HepG2 (cell line): ENCODE results near the gene TXNL4A. TPM values are rescaled to one million over a fixed set of nuclear protein-coding genes. Genes with fewer than 3 reads are reported as not detected.
A peak's percentile ranks its signal among the peaks of the same experiment; 100 is the strongest.

Experiments
- AKAP8 ChIP-seq: sonication (generic); formaldehyde crosslinking; IDR thresholded peaks from 2 replicates; pipeline ENCODE4 v1.5.1; 2020; ENCODE audit warnings: mild to moderate bottlenecking, missing genetic modification reagents
- CCDC6 ChIP-seq: sonication (generic); formaldehyde crosslinking; IDR thresholded peaks from 2 replicates; pipeline ENCODE4 v1.8.1; 2022; ENCODE audit warnings: mild to moderate bottlenecking, missing genetic modification reagents, moderate library complexity
- EED ChIP-seq: sonication (generic); formaldehyde crosslinking; IDR thresholded peaks from 2 replicates; pipeline ENCODE4 v1.5.0; 2020; ENCODE audit warnings: mild to moderate bottlenecking, missing genetic modification reagents
- HMG20B ChIP-seq: conservative IDR thresholded peaks from 2 replicates; pipeline ENCODE4 v1.6.1; 2016; ENCODE audit warnings: missing genetic modification reagents, missing compliant biosample characterization
- HNF1B ChIP-seq: sonication (generic); formaldehyde crosslinking; IDR thresholded peaks from 2 replicates; pipeline ENCODE4 v1.5.1; 2020; ENCODE audit warnings: mild to moderate bottlenecking, moderate library complexity, missing genetic modification reagents
- HOXA5 ChIP-seq: sonication (generic); formaldehyde crosslinking; IDR thresholded peaks from 2 replicates; pipeline ENCODE4 v1.4.0; 2020; ENCODE audit warnings: missing genetic modification reagents
- IKZF4 ChIP-seq: sonication (generic); formaldehyde crosslinking; IDR thresholded peaks from 2 replicates; pipeline ENCODE4 v1.5.1; 2020; ENCODE audit warnings: borderline replicate concordance, mild to moderate bottlenecking, low read depth, missing genetic modification reagents; ENCODE audit errors: not compliant biosample characterization
- KAT8 ChIP-seq: IDR thresholded peaks from 2 replicates; pipeline ENCODE4 v1.6.1; 2016; ENCODE audit warnings: missing genetic modification reagents, missing compliant biosample characterization
- MLX ChIP-seq: IDR thresholded peaks from 2 replicates; pipeline ENCODE4 v1.6.1; 2016
- MNT ChIP-seq: fragments of 450-650 bp; IDR thresholded peaks from 2 replicates; pipeline ENCODE4 v1.6.1; 2016
- PPARG ChIP-seq: conservative IDR thresholded peaks from 2 replicates; pipeline ENCODE4 v1.6.1; 2016; ENCODE audit warnings: missing biosample characterization, missing genetic modification reagents
- RARG ChIP-seq: sonication (generic); formaldehyde crosslinking; IDR thresholded peaks from 2 replicates; pipeline ENCODE4 v1.4.0; 2020; ENCODE audit warnings: low read depth, mild to moderate bottlenecking, missing genetic modification reagents
- REL ChIP-seq: sonication (generic); formaldehyde crosslinking; conservative IDR thresholded peaks from 2 replicates; pipeline ENCODE4 v1.8.0; 2022; ENCODE audit warnings: mild to moderate bottlenecking, missing genetic modification reagents, moderate library complexity
- RNF2 ChIP-seq: fragments of 450-650 bp; conservative IDR thresholded peaks from 2 replicates; pipeline ENCODE4 v1.6.1; 2016; ENCODE audit warnings: low read depth
- SCMH1 ChIP-seq: sonication (generic); formaldehyde crosslinking; IDR thresholded peaks from 2 replicates; pipeline ENCODE4 v1.9.0; 2021; ENCODE audit warnings: missing genetic modification reagents, mild to moderate bottlenecking, borderline replicate concordance
- TP53 ChIP-seq: sonication (generic); formaldehyde crosslinking; conservative IDR thresholded peaks from 2 replicates; pipeline ENCODE4 v1.4.0; 2020; ENCODE audit warnings: missing genetic modification reagents
- U2AF1 ChIP-seq: fragments of 200-400 bp; formaldehyde crosslinking; optimal IDR thresholded peaks from 2 replicates; pipeline ENCODE3; 2017; ENCODE audit warnings: mild to moderate bottlenecking, low read depth, low read length
- ZFP37 ChIP-seq: sonication (generic); formaldehyde crosslinking; IDR thresholded peaks from 2 replicates; pipeline ENCODE4 v1.4.0; 2020; ENCODE audit warnings: missing genetic modification reagents, borderline replicate concordance
- ZNF225 ChIP-seq: sonication (generic); formaldehyde crosslinking; IDR thresholded peaks from 2 replicates; pipeline ENCODE4 v1.4.0; 2020; ENCODE audit warnings: mild to moderate bottlenecking, missing genetic modification reagents
- ZNF556 ChIP-seq: sonication (generic); formaldehyde crosslinking; IDR thresholded peaks from 2 replicates; pipeline ENCODE4 v1.4.0; 2020; ENCODE audit warnings: mild to moderate bottlenecking, missing genetic modification reagents, borderline replicate concordance
- ZNF567 ChIP-seq: sonication (generic); formaldehyde crosslinking; IDR thresholded peaks from 2 replicates; pipeline ENCODE4 v1.8.1; 2023; ENCODE audit warnings: mild to moderate bottlenecking, missing genetic modification reagents, borderline replicate concordance
- ZNF580 ChIP-seq: IDR thresholded peaks from 2 replicates; pipeline ENCODE4 v1.6.1; 2016; ENCODE audit warnings: low read depth, borderline replicate concordance
- ZNF605 ChIP-seq: sonication (generic); formaldehyde crosslinking; IDR thresholded peaks from 2 replicates; pipeline ENCODE4 v1.8.0; 2022; ENCODE audit warnings: mild to moderate bottlenecking, missing genetic modification reagents
- ZNF816 ChIP-seq: sonication (generic); formaldehyde crosslinking; IDR thresholded peaks from 2 replicates; pipeline ENCODE4 v1.8.0; 2022; ENCODE audit warnings: missing genetic modification reagents, mild to moderate bottlenecking, borderline replicate concordance
- ZSCAN12 ChIP-seq: sonication (generic); formaldehyde crosslinking; IDR thresholded peaks from 2 replicates; pipeline ENCODE4 v1.9.0; 2021; ENCODE audit warnings: mild to moderate bottlenecking, missing genetic modification reagents
- ZSCAN29 ChIP-seq: sonication (generic); formaldehyde crosslinking; conservative IDR thresholded peaks from 2 replicates; pipeline ENCODE4 v1.4.0; 2020; ENCODE audit warnings: mild to moderate bottlenecking, missing genetic modification reagents
- polyA plus RNA-seq, 8 experiments: library from polyadenylated mRNA; depleted of rRNA in 3 of 8; stranded (reverse) in 7 of 8; unstranded in 1 of 8; fragments of >200 nt; fragmentation: Illumina TruSeq in 4 of 8; extraction: Trizol in 4 of 8; gene quantifications; 2 replicates each; pipeline versions ENCODE4 v1.2.1 to v1.2.3, GENCODE V29; 2011 to 2016; ENCODE audit warnings: low read depth in 4 of 8, missing spikeins in 1 of 8, mixed read lengths in 1 of 8; ENCODE audit not compliant: insufficient read depth in 1 of 8
- total RNA-seq, 5 experiments: library from RNA; depleted of rRNA; stranded (reverse); fragments of >200 nt; fragmentation: Illumina TruSeq; extraction: Trizol; gene quantifications; 2 replicates each; pipeline ENCODE4 v1.2.3, GENCODE V29; 2016; ENCODE audit warnings: low read depth in 1 of 5

TXNL4A gene
- total and polyA plus RNA-seq, 2 of the 13 experiments (the other 11 are each of a cell fraction or from before 2014, with no cell fraction given), result 172 to 202 TPM

DNA sequence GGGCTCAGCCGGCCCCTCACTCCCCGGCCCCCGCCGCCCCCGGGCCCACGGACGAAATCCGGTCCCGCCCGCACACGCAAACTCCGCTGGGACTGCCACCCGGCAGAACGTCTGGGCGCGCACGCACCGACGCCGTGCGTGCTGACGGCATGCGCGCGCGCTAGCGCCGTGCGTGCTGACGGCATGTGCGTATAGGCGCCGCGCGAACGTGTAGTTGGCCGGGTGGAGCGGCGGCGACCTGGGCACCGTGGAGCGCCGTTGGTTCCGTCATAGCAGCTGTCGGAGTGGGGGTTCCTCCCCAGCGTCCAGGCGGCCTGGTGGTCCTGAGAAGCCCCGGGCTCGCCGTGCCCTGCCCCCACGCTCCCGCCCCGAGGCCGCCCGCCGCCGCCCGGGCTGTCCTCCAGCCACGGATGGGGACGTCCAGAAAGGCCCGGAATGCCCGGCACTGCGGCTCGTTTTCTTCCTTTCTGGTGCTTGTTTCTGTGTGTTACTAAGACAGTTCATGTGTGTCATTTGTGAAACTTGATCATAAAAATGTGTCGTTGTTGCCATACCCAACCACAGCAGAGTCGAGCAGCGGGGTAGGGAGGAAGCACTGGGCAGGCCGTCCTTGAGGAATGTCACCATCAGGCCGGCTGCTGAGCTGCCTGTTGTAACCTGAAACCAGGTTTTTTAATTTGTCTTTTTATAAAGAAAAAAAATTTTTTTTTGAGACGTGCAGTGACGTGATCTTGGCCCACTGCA is at the start of gene TXNL4A (continued):
- peak; percentile 76 for TF ChIP-seq ZNF556 (CRISPR knock-in tag)
- TF ChIP-seq ZSCAN29 (CRISPR knock-in tag), result no peak
- no peak for TF ChIP-seq SCMH1 (CRISPR knock-in tag)
- no peak for TF ChIP-seq ZNF225 (CRISPR knock-in tag)
- peak; percentile 36; the same call in 1 of the 2 replicates for TF ChIP-seq AKAP8 (CRISPR knock-in tag)
- TF ChIP-seq HNF1B (CRISPR knock-in tag), result no peak; the same call in 1 of the 2 replicates
- no peak for TF ChIP-seq ZNF567 (CRISPR knock-in tag)
- no peak for TF ChIP-seq U2AF1
- peak; percentile 88 for TF ChIP-seq KAT8 (CRISPR knock-in tag)
- peak; percentile 91 for TF ChIP-seq IKZF4
- no peak for TF ChIP-seq ZSCAN12
- no peak; the same call in 1 of the 2 replicates for TF ChIP-seq EED
- 0 out of 2 replicates have a peak, but pooled peaks have one; percentile 22 for TF ChIP-seq TP53 (CRISPR knock-in tag)
- no peak for TF ChIP-seq PPARG (CRISPR knock-in tag)
- no peak; the same call in 1 of the 2 replicates for TF ChIP-seq RNF2
- TF ChIP-seq REL, result 0 out of 2 replicates have a peak, but pooled peaks have one; percentile 45
- TF ChIP-seq ZNF816 (CRISPR knock-in tag), result peak; percentile 72; the same call in 1 of the 2 replicates
- TF ChIP-seq ZNF605 (CRISPR knock-in tag), result no peak
- no peak for TF ChIP-seq ZFP37 (CRISPR knock-in tag)
- peak; percentile 60; the same call in 1 of the 2 replicates for TF ChIP-seq ZNF580 (CRISPR knock-in tag)
- TF ChIP-seq HMG20B (CRISPR knock-in tag), result no peak
- TF ChIP-seq HOXA5, result peak; percentile 63
- no peak; the same call in 1 of the 2 replicates for TF ChIP-seq RARG (CRISPR knock-in tag)
- TF ChIP-seq MLX, result 0 out of 2 replicates have a peak, but pooled peaks have one; percentile 33
- peak; percentile 48 for TF ChIP-seq MNT
- peak; percentile 91 for TF ChIP-seq CCDC6 (CRISPR knock-in tag)
